WI38 (cell line): ENCODE measurements around the gene DHCR7.

Experiments used
- H3K4me3 ChIP-seq: 2 replicates; pipeline ENCODE4 v1.5.1; 2011; ENCODE audit warnings: low read depth, mild to moderate bottlenecking, control low read depth, low read length
- TF ChIP-seq, protein P1 (sequence below): IDR thresholded peaks from 2 replicates; pipeline ENCODE4 v1.5.1; 2012; ENCODE audit warnings: low read depth, mild to moderate bottlenecking, control low read depth, low read length

The DHCR7 gene

DNA sequence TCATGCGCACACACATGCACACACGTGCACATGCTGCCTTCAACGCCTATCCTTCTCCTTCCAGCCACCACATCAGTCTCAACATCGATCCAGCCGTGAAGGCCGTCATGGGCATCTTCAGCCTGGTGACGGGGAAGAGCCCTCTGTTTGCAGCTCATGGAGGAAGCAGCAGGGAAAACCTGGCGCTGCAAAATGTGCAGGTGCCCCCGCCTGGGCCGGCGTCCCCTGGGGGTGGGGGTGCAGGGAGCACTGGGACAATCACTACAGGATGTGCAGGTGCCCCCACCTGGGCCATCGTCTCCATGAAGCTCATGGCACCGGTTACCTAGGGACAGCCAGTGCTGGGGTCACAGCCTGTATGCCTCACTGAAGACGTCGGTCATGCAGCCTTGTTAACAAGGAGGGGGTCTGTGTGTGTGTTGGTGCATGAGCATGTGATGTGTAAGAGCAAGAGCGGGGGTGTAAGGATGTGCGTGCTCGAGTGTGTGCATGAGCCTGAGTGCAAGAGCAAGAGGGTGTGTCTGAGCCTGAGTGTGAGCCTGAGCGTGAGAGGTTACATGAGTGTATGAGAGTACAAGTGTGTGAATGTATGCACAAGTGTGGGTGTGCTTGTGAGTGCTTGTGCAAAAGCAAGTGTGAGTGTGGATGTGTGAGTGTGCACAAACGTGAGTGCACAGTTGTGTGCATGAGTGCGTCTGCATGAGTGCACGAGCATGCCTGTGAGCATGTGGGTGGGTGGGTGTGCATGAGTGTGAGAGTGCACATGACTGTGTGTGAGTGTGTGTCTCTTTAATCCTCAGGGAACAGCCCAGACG lies 36.3 kb upstream of the DHCR7 start:
- no peak overlapping the region for H3K4me3 ChIP-seq
- TF ChIP-seq, protein P1, sequence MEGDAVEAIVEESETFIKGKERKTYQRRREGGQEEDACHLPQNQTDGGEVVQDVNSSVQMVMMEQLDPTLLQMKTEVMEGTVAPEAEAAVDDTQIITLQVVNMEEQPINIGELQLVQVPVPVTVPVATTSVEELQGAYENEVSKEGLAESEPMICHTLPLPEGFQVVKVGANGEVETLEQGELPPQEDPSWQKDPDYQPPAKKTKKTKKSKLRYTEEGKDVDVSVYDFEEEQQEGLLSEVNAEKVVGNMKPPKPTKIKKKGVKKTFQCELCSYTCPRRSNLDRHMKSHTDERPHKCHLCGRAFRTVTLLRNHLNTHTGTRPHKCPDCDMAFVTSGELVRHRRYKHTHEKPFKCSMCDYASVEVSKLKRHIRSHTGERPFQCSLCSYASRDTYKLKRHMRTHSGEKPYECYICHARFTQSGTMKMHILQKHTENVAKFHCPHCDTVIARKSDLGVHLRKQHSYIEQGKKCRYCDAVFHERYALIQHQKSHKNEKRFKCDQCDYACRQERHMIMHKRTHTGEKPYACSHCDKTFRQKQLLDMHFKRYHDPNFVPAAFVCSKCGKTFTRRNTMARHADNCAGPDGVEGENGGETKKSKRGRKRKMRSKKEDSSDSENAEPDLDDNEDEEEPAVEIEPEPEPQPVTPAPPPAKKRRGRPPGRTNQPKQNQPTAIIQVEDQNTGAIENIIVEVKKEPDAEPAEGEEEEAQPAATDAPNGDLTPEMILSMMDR, result no peak

DNA sequence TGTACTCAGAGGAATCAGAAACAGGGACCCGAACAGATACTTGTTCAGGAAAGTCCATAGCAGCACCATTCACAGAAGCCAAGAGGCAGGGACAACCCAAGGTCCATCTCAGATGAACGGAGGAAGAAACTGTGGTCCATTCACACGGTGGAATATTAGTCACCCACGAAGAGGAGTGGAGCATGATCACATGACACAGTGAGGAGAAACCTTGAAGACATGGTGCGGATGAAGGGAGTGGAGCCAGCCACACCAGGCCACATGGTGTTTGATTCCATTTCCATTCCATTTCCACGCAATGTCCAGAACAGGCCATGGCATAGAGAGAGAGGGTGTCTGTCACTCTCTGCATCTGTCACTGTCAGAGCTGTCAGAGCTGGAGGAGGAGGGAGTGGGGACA lies 35.5 kb upstream of the DHCR7 start:
- TF ChIP-seq, protein P1, result no peak

DNA sequence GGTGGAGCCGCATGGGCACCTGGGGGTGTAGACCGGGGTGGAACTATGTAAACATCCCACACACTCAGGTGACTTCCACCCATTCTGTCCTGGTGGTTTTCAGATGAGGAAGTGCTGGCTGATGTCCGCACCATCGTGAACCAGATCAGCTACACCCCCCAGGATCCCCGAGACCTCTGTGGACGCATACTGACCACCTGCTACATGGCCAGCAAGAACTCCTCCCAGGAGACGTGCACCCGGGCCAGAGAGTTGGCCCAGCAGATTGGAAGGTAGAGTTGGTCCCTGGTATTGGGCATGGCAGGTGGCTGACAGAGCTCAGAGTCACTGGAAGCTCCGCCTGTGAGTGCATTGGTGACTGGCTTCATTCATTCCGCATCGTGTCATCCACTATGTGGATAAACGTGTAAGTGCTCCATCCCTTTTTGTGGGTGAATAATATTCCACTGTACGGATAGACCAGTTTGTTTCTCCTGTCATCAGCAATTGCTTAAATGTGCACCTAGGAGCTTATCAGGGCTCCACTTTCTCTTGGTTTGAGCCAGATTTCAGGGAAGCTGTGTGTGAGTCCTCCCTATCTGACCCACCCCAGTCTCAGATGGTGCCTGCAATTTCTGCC lies 34.7 kb upstream of the DHCR7 start:
- TF ChIP-seq, protein P1, result no peak
- H3K4me3 ChIP-seq, result no peak overlapping the region

More for the DNA sequence above, 35.5 kb upstream of the DHCR7 start:
- H3K4me3 ChIP-seq, result no peak overlapping the region

- H3K4me3 ChIP-seq, result no peak overlapping the region
Observed at GRCh38 chr11:71482216-71482615, 34.0 kb upstream of the DHCR7 start.

GRCh38 chr11:71481101-71481960 lies 33.1 kb upstream of the DHCR7 start:
- H3K4me3 ChIP-seq, result no peak overlapping the region
- TF ChIP-seq, protein P1, result no peak

More at GRCh38 chr11:71482216-71482615, 34.0 kb upstream of the DHCR7 start:
- TF ChIP-seq, protein P1, result no peak

DNA sequence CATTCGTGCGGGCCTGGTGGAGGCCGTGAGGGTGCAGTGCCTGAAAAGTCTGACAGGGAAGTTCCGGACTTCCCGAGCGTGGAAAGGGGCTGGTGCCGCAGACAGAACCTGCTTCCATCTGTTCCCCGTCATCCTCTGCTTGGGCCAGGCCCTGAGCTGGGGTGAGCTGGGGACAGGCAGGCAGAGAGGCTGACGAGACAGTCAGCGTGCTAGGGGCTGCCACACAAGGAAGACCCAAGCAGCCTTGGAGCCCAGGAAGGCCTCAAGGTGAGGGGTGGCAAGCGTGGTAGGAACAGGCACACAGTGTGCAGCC lies 30.3 kb upstream of the DHCR7 start:
- TF ChIP-seq, protein P1, result no peak
- no peak overlapping the region for H3K4me3 ChIP-seq
